H9 (cell line): ENCODE data around the gene GOLGA7B. TPM values are rescaled to one million over a fixed set of nuclear protein-coding genes. Genes with fewer than 3 reads are reported as not detected.

Experiments used
- DNase-seq: peaks from one replicate; pipeline ENCODE4 v3.0.0-alpha.2; 2017
- H2AFZ ChIP-seq: one replicate; pipeline ENCODE4 v1.6.1; 2013; ENCODE audit warnings: mild to moderate bottlenecking, low read length, control low read depth, moderate library complexity
- H2AK5ac ChIP-seq: 2 replicates; pipeline ENCODE4 v1.6.1; 2013; ENCODE audit warnings: low read length, control low read depth, mixed read lengths; ENCODE audit not compliant: insufficient read length
- H2BK120ac ChIP-seq: one replicate; pipeline ENCODE4 v1.6.1; 2013; ENCODE audit warnings: low read depth, mild to moderate bottlenecking, low read length, control low read depth, inconsistent platforms; ENCODE audit not compliant: poor library complexity, severe bottlenecking
- H2BK12ac ChIP-seq: 2 replicates; pipeline ENCODE4 v1.6.1; 2013; ENCODE audit warnings: low read length, control low read depth, mixed read lengths, low read depth; ENCODE audit not compliant: insufficient read length
- H2BK15ac ChIP-seq: 2 replicates; pipeline ENCODE4 v1.6.1; 2013; ENCODE audit warnings: low read depth, low read length, control low read depth
- H2BK20ac ChIP-seq: one replicate; pipeline ENCODE4 v1.6.1; 2013; ENCODE audit warnings: low read depth, mild to moderate bottlenecking, low read length, control low read depth, inconsistent platforms; ENCODE audit not compliant: poor library complexity, severe bottlenecking
- H2BK5ac ChIP-seq: 2 replicates; pipeline ENCODE4 v1.6.1; 2013; ENCODE audit warnings: low read length, control low read depth, mixed read lengths; ENCODE audit not compliant: insufficient read length
- H3K14ac ChIP-seq: 2 replicates; pipeline ENCODE4 v1.6.1; 2013; ENCODE audit warnings: low read length, control low read depth; ENCODE audit not compliant: insufficient read depth
- H3K18ac ChIP-seq: 2 replicates; pipeline ENCODE4 v1.6.1; 2013; ENCODE audit warnings: low read depth, mild to moderate bottlenecking, mixed read lengths, low read length, control low read depth; ENCODE audit not compliant: insufficient read length
- H3K23ac ChIP-seq: 2 replicates; pipeline ENCODE4 v1.6.1; 2013; ENCODE audit warnings: low read length, control low read depth, mixed read lengths, low read depth; ENCODE audit not compliant: insufficient read length
- H3K23me2 ChIP-seq: 2 replicates; pipeline ENCODE4 v1.6.1; 2013; ENCODE audit warnings: low read depth, mild to moderate bottlenecking, mixed read lengths, low read length, control low read depth; ENCODE audit not compliant: insufficient read length, poor library complexity, severe bottlenecking
- H3K27ac ChIP-seq: 2 replicates; pipeline ENCODE4 v1.5.1; 2013; ENCODE audit warnings: low read length, control low read depth, mixed read lengths, low read depth; ENCODE audit not compliant: insufficient read length
- H3K27me3 ChIP-seq: 2 replicates; pipeline ENCODE4 v1.6.1; 2013; ENCODE audit warnings: low read length, control low read depth, inconsistent platforms; ENCODE audit not compliant: insufficient read depth
- H3K4ac ChIP-seq: 2 replicates; pipeline ENCODE4 v1.6.1; 2013; ENCODE audit warnings: low read depth, mild to moderate bottlenecking, control low read depth, inconsistent platforms, low read length, moderate library complexity
- H3K4me1 ChIP-seq: 2 replicates; pipeline ENCODE4 v1.6.1; 2013; ENCODE audit warnings: low read length, control low read depth, inconsistent platforms; ENCODE audit not compliant: insufficient read depth
- H3K4me2 ChIP-seq: 2 replicates; pipeline ENCODE4 v1.6.1; 2013; ENCODE audit warnings: low read length, control low read depth, mixed read lengths; ENCODE audit not compliant: insufficient read length, insufficient read depth
- H3K56ac ChIP-seq: 2 replicates; pipeline ENCODE4 v1.6.1; 2013; ENCODE audit warnings: low read depth, mild to moderate bottlenecking, mixed read lengths, low read length, control low read depth; ENCODE audit not compliant: insufficient read length
- H3K79me1 ChIP-seq: 2 replicates; pipeline ENCODE4 v1.6.1; 2013; ENCODE audit warnings: low read depth, mild to moderate bottlenecking, moderate library complexity, low read length, control low read depth, inconsistent platforms; ENCODE audit not compliant: insufficient read depth, poor library complexity, severe bottlenecking
- H3K79me2 ChIP-seq: 2 replicates; pipeline ENCODE4 v1.6.1; 2013; ENCODE audit warnings: low read length, control low read depth, inconsistent platforms; ENCODE audit not compliant: insufficient read depth
- H3K9ac ChIP-seq: 2 replicates; pipeline ENCODE4 v1.6.1; 2013; ENCODE audit warnings: low read length, control low read depth, mixed read lengths; ENCODE audit not compliant: insufficient read length; ENCODE audit errors: extremely low read depth
- H3K9me3 ChIP-seq: one replicate; pipeline ENCODE4 v1.6.1; 2013; ENCODE audit warnings: low read depth, low read length, inconsistent platforms; ENCODE audit not compliant: control insufficient read depth
- H3T11ph ChIP-seq: one replicate; pipeline ENCODE4 v1.6.1; 2013; ENCODE audit warnings: mild to moderate bottlenecking, low read length, control low read depth, inconsistent platforms
- H4K20me1 ChIP-seq: one replicate; pipeline ENCODE4 v1.6.1; 2013; ENCODE audit not compliant: control insufficient read depth, insufficient read length, insufficient read depth
- H4K5ac ChIP-seq: 2 replicates; pipeline ENCODE4 v1.6.1; 2013; ENCODE audit warnings: low read depth, mild to moderate bottlenecking, mixed read lengths, low read length, control low read depth; ENCODE audit not compliant: insufficient read length
- H4K8ac ChIP-seq: replicated peaks from 2 replicates; pipeline ENCODE4 v1.6.1; 2013; ENCODE audit warnings: low read length, control low read depth, mixed read lengths, low read depth; ENCODE audit not compliant: insufficient read length
- H4K91ac ChIP-seq: 2 replicates; pipeline ENCODE4 v1.6.1; 2013; ENCODE audit warnings: low read depth, mild to moderate bottlenecking, moderate library complexity, mixed read lengths, low read length, control low read depth; ENCODE audit not compliant: insufficient read length
- H3K27ac Mint-ChIP-seq, 3 experiments: 2 replicates in 2 of 3; 3 replicates in 1 of 3; pipeline ENCODE4 v1.8.0; 2020 to 2021; ENCODE audit warnings: mixed read lengths in 3 of 3, mild to moderate bottlenecking in 1 of 3, moderate library complexity in 1 of 3
- H3K27me3 Mint-ChIP-seq: 2 replicates; pipeline ENCODE4 v1.8.0; 2021; ENCODE audit warnings: low read depth, mild to moderate bottlenecking, moderate library complexity, mixed read lengths
- H3K36me3 Mint-ChIP-seq, 3 experiments: 2 replicates in 2 of 3; 3 replicates in 1 of 3; pipeline ENCODE4 v1.8.0; 2020 to 2021; ENCODE audit warnings: low read depth in 3 of 3, mixed read lengths in 3 of 3; ENCODE audit not compliant: insufficient read depth in 1 of 3
- H3K4me1 Mint-ChIP-seq, 2 experiments: 2 replicates each; pipeline ENCODE4 v1.8.0; 2020; ENCODE audit warnings: mixed read lengths in 2 of 2
- H3K4me3 Mint-ChIP-seq, 2 experiments: 2 replicates in 1 of 2; 3 replicates in 1 of 2; pipeline ENCODE4 v1.8.0; 2020 to 2021; ENCODE audit warnings: mild to moderate bottlenecking in 2 of 2, mixed read lengths in 2 of 2, moderate library complexity in 1 of 2
- H3K9me3 Mint-ChIP-seq, 2 experiments: 2 replicates in 1 of 2; 3 replicates in 1 of 2; pipeline ENCODE4 v1.8.0; 2020; ENCODE audit warnings: mild to moderate bottlenecking in 2 of 2, mixed read lengths in 2 of 2, moderate library complexity in 1 of 2
- WGBS: extraction: QIAGEN DNeasy Blood & Tissue Kit; methylation state at CpG from one replicate; pipeline ENCODE4 v1.1.7; 2013; ENCODE audit warnings: missing lambda C conversion rate, low lambda C conversion rate, mixed read lengths; ENCODE audit not compliant: insufficient read length; ENCODE audit errors: extremely low coverage; 5-methylcytosine and 5-hydroxymethylcytosine counted together
- total RNA-seq: library from RNA; stranded (reverse); gene quantifications from 2 replicates; pipeline ENCODE4 v1.2.1, GENCODE V29; 2021
- TF ChIP-seq, protein P1 (sequence below): fragments of 200-600 bp; sonication (generic); conservative IDR thresholded peaks from 3 replicates; pipeline ENCODE4 v1.8.0; 2021; ENCODE audit warnings: antibody characterized with exemption, mild to moderate bottlenecking

The GOLGA7B gene
- total RNA-seq, 1 experiment from 2014 or later, result 0.04 TPM

DNA sequence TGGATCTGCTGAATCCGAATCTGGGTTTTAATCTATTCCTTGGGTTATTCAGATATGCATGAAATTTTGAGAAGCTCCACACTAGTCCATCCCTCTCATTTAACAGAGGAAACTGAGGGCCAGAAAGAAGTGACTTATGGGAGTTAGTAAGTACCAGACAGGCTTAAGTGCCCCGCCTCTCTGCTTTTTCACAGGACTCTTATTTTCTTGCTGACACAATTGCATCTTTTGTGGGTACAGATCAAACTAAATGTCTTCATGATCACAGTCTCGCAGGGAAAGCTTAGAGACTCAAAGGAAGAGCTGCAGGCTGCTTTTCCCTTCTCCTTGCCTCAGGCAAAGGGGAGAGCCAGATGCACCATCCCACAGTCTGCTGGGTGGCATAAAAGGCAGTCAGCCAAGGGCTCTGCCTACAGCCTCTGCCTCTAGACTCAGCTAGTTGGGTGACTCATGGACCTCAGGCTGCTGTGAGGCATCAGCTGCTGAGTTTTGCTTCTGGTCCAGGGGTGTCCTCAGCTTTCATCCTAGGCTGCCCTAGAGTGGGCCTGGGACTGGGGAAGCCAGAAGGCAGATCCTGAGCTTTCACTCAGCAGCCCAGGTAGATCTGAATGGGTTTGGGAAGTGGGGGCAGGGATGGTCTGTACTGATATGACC is 11.6 kb downstream of the GOLGA7B start:
- H3K23ac ChIP-seq, result no peak overlapping the region
- H2BK15ac ChIP-seq, result no peak overlapping the region
- no peak overlapping the region for H3K18ac ChIP-seq
- H3K27ac ChIP-seq, result no peak overlapping the region
- H2BK20ac ChIP-seq, result no peak overlapping the region
- Mint-ChIP-seq H3K4me3 (no peak overlapping the region; a peak in 1 of 5 replicates), H3K27me3 (peaks cover 7% of the 10 kb centered on the region), H3K9me3 (no peaks in the 10 kb centered on the region), H3K4me1 (peaks cover 24 to 28% of the 10 kb centered on the region in 2 experiments), H3K27ac (no peak overlapping the region), H3K36me3 (no peaks in the 10 kb centered on the region)
- no peaks in the 10 kb centered on the region for H3K9me3 ChIP-seq
- H3K4me1 ChIP-seq, result no peaks in the 10 kb centered on the region; the same call in 1 of the 2 replicates
- no peak overlapping the region for H2AK5ac ChIP-seq
- H4K91ac ChIP-seq, result no peak overlapping the region
- no peak overlapping the region for H2BK120ac ChIP-seq
- H3K79me1 ChIP-seq, result no peaks in the 10 kb centered on the region
- H3K27me3 ChIP-seq, result no peaks in the 10 kb centered on the region; the same call in 1 of the 2 replicates
- no peak for DNase-seq
- no peak overlapping the region for H3K9ac ChIP-seq
- H4K5ac ChIP-seq, result no peak overlapping the region
- no peaks in the 10 kb centered on the region for H4K20me1 ChIP-seq
- no peak overlapping the region for H3T11ph ChIP-seq
- no peak overlapping the region for H2BK12ac ChIP-seq
- no peak overlapping the region for H3K56ac ChIP-seq
- H3K4me2 ChIP-seq, result no peak overlapping the region
- H2AFZ ChIP-seq, result no peak overlapping the region
- H3K4ac ChIP-seq, result no peak overlapping the region
- no peak overlapping the region for H4K8ac ChIP-seq
- H3K23me2 ChIP-seq, result peaks cover 2% of the 10 kb centered on the region
- H3K14ac ChIP-seq, result no peak overlapping the region; the same call in 1 of the 2 replicates
- WGBS, result no CpG with 5 or more reads among the region's 3 CpGs
- H2BK5ac ChIP-seq, result no peak overlapping the region
- H3K79me2 ChIP-seq, result no peaks in the 10 kb centered on the region
- TF ChIP-seq, protein P1, sequence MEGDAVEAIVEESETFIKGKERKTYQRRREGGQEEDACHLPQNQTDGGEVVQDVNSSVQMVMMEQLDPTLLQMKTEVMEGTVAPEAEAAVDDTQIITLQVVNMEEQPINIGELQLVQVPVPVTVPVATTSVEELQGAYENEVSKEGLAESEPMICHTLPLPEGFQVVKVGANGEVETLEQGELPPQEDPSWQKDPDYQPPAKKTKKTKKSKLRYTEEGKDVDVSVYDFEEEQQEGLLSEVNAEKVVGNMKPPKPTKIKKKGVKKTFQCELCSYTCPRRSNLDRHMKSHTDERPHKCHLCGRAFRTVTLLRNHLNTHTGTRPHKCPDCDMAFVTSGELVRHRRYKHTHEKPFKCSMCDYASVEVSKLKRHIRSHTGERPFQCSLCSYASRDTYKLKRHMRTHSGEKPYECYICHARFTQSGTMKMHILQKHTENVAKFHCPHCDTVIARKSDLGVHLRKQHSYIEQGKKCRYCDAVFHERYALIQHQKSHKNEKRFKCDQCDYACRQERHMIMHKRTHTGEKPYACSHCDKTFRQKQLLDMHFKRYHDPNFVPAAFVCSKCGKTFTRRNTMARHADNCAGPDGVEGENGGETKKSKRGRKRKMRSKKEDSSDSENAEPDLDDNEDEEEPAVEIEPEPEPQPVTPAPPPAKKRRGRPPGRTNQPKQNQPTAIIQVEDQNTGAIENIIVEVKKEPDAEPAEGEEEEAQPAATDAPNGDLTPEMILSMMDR, result no peak
